ENCODE data around the gene NFKBIE.

NFKBIE gene

GRCh38 chr6:44256775-44257024, 8.7 kb downstream of the NFKBIE start:
- H3K36me3 ChIP-seq (ENCODE audit: control insufficient read depth in 1 of 2, insufficient read depth in 2 of 2, low read depth in 1 of 2, low read length in 2 of 2), result peaks cover 58 to 70% of the 10 kb centered on the region in 2 experiments
- no peaks in the 10 kb centered on the region for H3K9me3 ChIP-seq (ENCODE audit: control insufficient read depth, low read length)
- no peak overlapping the region for H3K23ac ChIP-seq (ENCODE audit: low read length in 2 of 2)
- H4K91ac ChIP-seq (ENCODE audit: low read length), result peak overlapping the region; percentile 79
- H3K27me3 ChIP-seq (ENCODE audit: control insufficient read depth in 1 of 2, insufficient read depth in 1 of 2, low read length in 2 of 2), result no peaks in the 10 kb centered on the region
- H2BK15ac ChIP-seq (ENCODE audit: low read depth, poor library complexity, severe bottlenecking), result no peak overlapping the region
- no peak for DNase-seq
- H2BK120ac ChIP-seq (ENCODE audit: low read depth, low read length), result no peak overlapping the region
- H2BK5ac ChIP-seq (ENCODE audit: low read depth, low read length, poor library complexity, severe bottlenecking), result no peak overlapping the region
- H2AK5ac ChIP-seq (ENCODE audit: low read length, severe bottlenecking), result no peak overlapping the region
- H3K14ac ChIP-seq (ENCODE audit: low read length in 2 of 2), result peak overlapping the region in 1 of 2 experiments; percentile 71
- peaks cover 17% of the 10 kb centered on the region for H3K79me1 ChIP-seq (replicated peaks; ENCODE audit: low read length, poor library complexity, severe bottlenecking)
- peak overlapping the region; percentile 80 for H3K27ac ChIP-seq (ENCODE audit: low read length, poor library complexity, severe bottlenecking)
- no peak overlapping the region for H2BK12ac ChIP-seq (ENCODE audit: low read length in 2 of 2)
- peak overlapping the region; percentile 94 to 95 for H3K18ac ChIP-seq (ENCODE audit: low read depth in 1 of 2, low read length in 2 of 2)
- 6% methylated on average over 12 of the region's 12 CpGs for WGBS
- H2AFZ ChIP-seq (ENCODE audit: low read depth, low read length), result no peak overlapping the region
- H4K8ac ChIP-seq (ENCODE audit: low read length), result no peak overlapping the region
- peak overlapping the region; percentile 95 for H3K9ac ChIP-seq (ENCODE audit: low read length)
- peak overlapping the region; percentile 56 for H3K4me2 ChIP-seq (ENCODE audit: low read length, poor library complexity, severe bottlenecking)
- peak overlapping the region; percentile 7 to 45 for H3K4ac ChIP-seq (ENCODE audit: low read depth in 1 of 2, low read length in 2 of 2)
- H3K4me3 ChIP-seq (ENCODE audit: insufficient read depth in 1 of 2, low read depth in 1 of 2, low read length in 2 of 2), result peak overlapping the region; percentile 81 to 90
- peaks cover 22% of the 10 kb centered on the region for H3K4me1 ChIP-seq (ENCODE audit: control insufficient read depth, insufficient read depth, low read depth, low read length)

GRCh38 chr6:44255871-44256774, 9.2 kb downstream of the NFKBIE start:
- Histone ChIP-seq H3K36me3 (ENCODE audit: control insufficient read depth in 1 of 2, insufficient read depth in 2 of 2, low read depth in 1 of 2, low read length in 2 of 2) (peaks cover 56 to 71% of the 10 kb centered on the region in 2 experiments), H3K27ac (ENCODE audit: low read length, poor library complexity, severe bottlenecking) (peak overlapping the region; percentile 80), H2BK15ac (ENCODE audit: low read depth, poor library complexity, severe bottlenecking) (no peak overlapping the region), H3K9ac (ENCODE audit: low read length) (peak overlapping the region; percentile 95), H3K23ac (ENCODE audit: low read length in 2 of 2) (no peak overlapping the region), H2AK5ac (ENCODE audit: low read length, severe bottlenecking) (no peak overlapping the region), H2AFZ (ENCODE audit: low read depth, low read length) (no peak overlapping the region), H4K91ac (ENCODE audit: low read length) (no peak overlapping the region), H3K9me3 (ENCODE audit: control insufficient read depth, low read length) (no peaks in the 10 kb centered on the region), H2BK12ac (ENCODE audit: low read length in 2 of 2) (peak overlapping the region in 1 of 2 experiments; percentile 21), H3K14ac (ENCODE audit: low read length in 2 of 2) (peak overlapping the region in 1 of 2 experiments; percentile 19), H3K4me3 (ENCODE audit: insufficient read depth in 1 of 2, low read depth in 1 of 2, low read length in 2 of 2) (peak overlapping the region; percentile 81 to 90), H3K4me1 (ENCODE audit: control insufficient read depth, insufficient read depth, low read depth, low read length) (peaks cover 19% of the 10 kb centered on the region), H3K4me2 (ENCODE audit: low read length, poor library complexity, severe bottlenecking) (peak overlapping the region; percentile 56), H2BK5ac (ENCODE audit: low read depth, low read length, poor library complexity, severe bottlenecking) (no peak overlapping the region), H3K4ac (ENCODE audit: low read depth in 1 of 2, low read length in 2 of 2) (peak overlapping the region in 1 of 2 experiments; percentile 45), H3K79me1 (replicated peaks; ENCODE audit: low read length, poor library complexity, severe bottlenecking) (peaks cover 13% of the 10 kb centered on the region), H4K8ac (ENCODE audit: low read length) (no peak overlapping the region), H3K27me3 (ENCODE audit: control insufficient read depth in 1 of 2, insufficient read depth in 1 of 2, low read length in 2 of 2) (no peaks in the 10 kb centered on the region), H3K18ac (ENCODE audit: low read depth in 1 of 2, low read length in 2 of 2) (peak overlapping the region in 1 of 2 experiments; percentile 94), H2BK120ac (ENCODE audit: low read depth, low read length) (no peak overlapping the region)
- no peak for DNase-seq
- 30% methylated on average over 14 of the region's 15 CpGs for WGBS

GRCh38 chr6:44255105-44255808, 10.1 kb downstream of the NFKBIE start:
- H3K14ac ChIP-seq (ENCODE audit: low read length in 2 of 2), result no peak overlapping the region
- peak overlapping the region; percentile 49 for H4K91ac ChIP-seq (ENCODE audit: low read length)
- no peak overlapping the region for H3K18ac ChIP-seq (ENCODE audit: low read depth in 1 of 2, low read length in 2 of 2)
- H3K23ac ChIP-seq (ENCODE audit: low read length in 2 of 2), result no peak overlapping the region
- H3K36me3 ChIP-seq (ENCODE audit: control insufficient read depth in 1 of 2, insufficient read depth in 2 of 2, low read depth in 1 of 2, low read length in 2 of 2), result peaks cover 59 to 76% of the 10 kb centered on the region in 2 experiments
- H2AFZ ChIP-seq (ENCODE audit: low read depth, low read length), result no peak overlapping the region
- no peak for DNase-seq
- H3K4me2 ChIP-seq (ENCODE audit: low read length, poor library complexity, severe bottlenecking), result no peak overlapping the region
- no peak overlapping the region for H2BK120ac ChIP-seq (ENCODE audit: low read depth, low read length)
- H3K79me1 ChIP-seq (replicated peaks; ENCODE audit: low read length, poor library complexity, severe bottlenecking), result peaks cover 8% of the 10 kb centered on the region
- no peak overlapping the region for H2BK15ac ChIP-seq (ENCODE audit: low read depth, poor library complexity, severe bottlenecking)
- peaks cover 19% of the 10 kb centered on the region for H3K4me1 ChIP-seq (ENCODE audit: control insufficient read depth, insufficient read depth, low read depth, low read length)
- H3K4ac ChIP-seq (ENCODE audit: low read depth in 1 of 2, low read length in 2 of 2), result no peak overlapping the region
- H3K9me3 ChIP-seq (ENCODE audit: control insufficient read depth, low read length), result no peaks in the 10 kb centered on the region
- peak overlapping the region; percentile 19 for H3K27ac ChIP-seq (ENCODE audit: low read length, poor library complexity, severe bottlenecking)
- WGBS, result 80% methylated on average over 15 of the region's 16 CpGs
- H3K27me3 ChIP-seq (ENCODE audit: control insufficient read depth in 1 of 2, insufficient read depth in 1 of 2, low read length in 2 of 2), result no peaks in the 10 kb centered on the region
- no peak overlapping the region for H4K8ac ChIP-seq (ENCODE audit: low read length)
- H3K4me3 ChIP-seq (ENCODE audit: insufficient read depth in 1 of 2, low read depth in 1 of 2, low read length in 2 of 2), result peak overlapping the region in 1 of 2 experiments; percentile 81
- no peak overlapping the region for H2BK12ac ChIP-seq (ENCODE audit: low read length in 2 of 2)
- peak overlapping the region; percentile 95 for H3K9ac ChIP-seq (ENCODE audit: low read length)
- no peak overlapping the region for H2AK5ac ChIP-seq (ENCODE audit: low read length, severe bottlenecking)
- H2BK5ac ChIP-seq (ENCODE audit: low read depth, low read length, poor library complexity, severe bottlenecking), result no peak overlapping the region

Data from mesenchymal stem cell (in vitro differentiated cells and primary cell).